Loucy (cell line): Measurements from ENCODE around the gene MFSD6.

Experiments
- EZH2phosphoT487 ChIP-seq: fragments of 200-600 bp; IDR thresholded peaks from 2 replicates; pipeline ENCODE4 v1.6.1; 2018; ENCODE audit warnings: antibody characterized with exemption, mild to moderate bottlenecking, moderate library complexity, borderline replicate concordance
- TF ChIP-seq, protein P1 (sequence below): fragments of 200-600 bp; sonication (generic); conservative IDR thresholded peaks from 2 replicates; pipeline ENCODE4 v1.5.1; 2014; ENCODE audit warnings: mild to moderate bottlenecking, antibody characterized with exemption, low read length

DNA sequence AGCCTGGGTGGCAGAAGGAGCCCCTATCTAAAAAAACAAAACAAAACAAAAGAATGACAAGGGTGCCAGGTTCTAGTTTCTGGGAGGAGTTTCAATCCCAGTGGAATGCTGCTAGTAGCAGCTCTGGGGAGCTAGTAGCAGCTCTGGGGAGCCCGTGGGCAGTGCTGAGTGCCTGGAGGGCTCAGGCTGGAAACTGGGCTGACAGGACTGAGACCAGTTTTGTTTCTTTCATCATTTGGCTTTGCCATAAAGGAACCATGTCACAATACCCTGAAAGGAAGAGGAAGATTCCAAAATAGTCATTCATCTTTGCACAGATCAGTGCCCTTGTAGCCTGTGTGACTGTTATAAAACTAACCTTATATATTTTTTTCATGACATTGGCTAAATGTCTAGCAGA lies 10.6 kb downstream of the MFSD6 start:
- TF ChIP-seq, protein P1, sequence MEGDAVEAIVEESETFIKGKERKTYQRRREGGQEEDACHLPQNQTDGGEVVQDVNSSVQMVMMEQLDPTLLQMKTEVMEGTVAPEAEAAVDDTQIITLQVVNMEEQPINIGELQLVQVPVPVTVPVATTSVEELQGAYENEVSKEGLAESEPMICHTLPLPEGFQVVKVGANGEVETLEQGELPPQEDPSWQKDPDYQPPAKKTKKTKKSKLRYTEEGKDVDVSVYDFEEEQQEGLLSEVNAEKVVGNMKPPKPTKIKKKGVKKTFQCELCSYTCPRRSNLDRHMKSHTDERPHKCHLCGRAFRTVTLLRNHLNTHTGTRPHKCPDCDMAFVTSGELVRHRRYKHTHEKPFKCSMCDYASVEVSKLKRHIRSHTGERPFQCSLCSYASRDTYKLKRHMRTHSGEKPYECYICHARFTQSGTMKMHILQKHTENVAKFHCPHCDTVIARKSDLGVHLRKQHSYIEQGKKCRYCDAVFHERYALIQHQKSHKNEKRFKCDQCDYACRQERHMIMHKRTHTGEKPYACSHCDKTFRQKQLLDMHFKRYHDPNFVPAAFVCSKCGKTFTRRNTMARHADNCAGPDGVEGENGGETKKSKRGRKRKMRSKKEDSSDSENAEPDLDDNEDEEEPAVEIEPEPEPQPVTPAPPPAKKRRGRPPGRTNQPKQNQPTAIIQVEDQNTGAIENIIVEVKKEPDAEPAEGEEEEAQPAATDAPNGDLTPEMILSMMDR: no peak
- no peak for TF ChIP-seq EZH2phosphoT487
